Panc1 (cell line): Measurements from ENCODE around the gene CDIP1. TPM values are rescaled to one million over a fixed set of nuclear protein-coding genes. Genes with fewer than 3 reads are reported as not detected.

Experiments
- ATAC-seq: fragments of 200-7000 bp; cut with Tn5 transposase; 2 replicates; pipeline ENCODE4 v1.9.1; 2020; ENCODE audit warnings: mild to moderate bottlenecking, moderate library complexity
- BruUV-seq: library from RNA; stranded (reverse); fragments of 400-500 nt; replicated peaks from 2 replicates; lab custom pipeline; 2021; lab: Mats Ljungman, UMichigan
- CTCF ChIA-PET: fragments of 300-600 bp; sonication (Branson Sonifier 250); formaldehyde crosslinking; loops from one replicate; lab custom pipeline; 2022; ENCODE audit warnings: antibody characterized with exemption; lab: Charles Lee
- POLR2A ChIA-PET: fragments of 300-600 bp; sonication (Branson Sonifier 250); formaldehyde crosslinking; loops from one replicate; lab custom pipeline; 2022; ENCODE audit warnings: antibody characterized with exemption; lab: Charles Lee
- DNase-seq: peaks from one replicate; pipeline ENCODE4 v3.0.0-alpha.2; 2010; ENCODE audit warnings: low read depth, low spot score
- H3K27ac ChIP-seq: 2 replicates; pipeline ENCODE4 v1.5.1; 2011; ENCODE audit warnings: mild to moderate bottlenecking, low read length, inconsistent platforms
- H3K27me3 ChIP-seq: fragments of 200-500 bp; sonication (Bioruptor generic); 2 replicates; pipeline ENCODE4 v1.6.0; 2014; ENCODE audit warnings: low read length, inconsistent platforms; ENCODE audit not compliant: control insufficient read depth, insufficient read depth
- H3K36me3 ChIP-seq: fragments of 200-500 bp; sonication (Bioruptor generic); 2 replicates; pipeline ENCODE4 v1.5.1; 2014; ENCODE audit warnings: inconsistent platforms, mild to moderate bottlenecking, low read length, moderate library complexity; ENCODE audit not compliant: control insufficient read depth, insufficient read depth
- H3K4me1 ChIP-seq: 2 replicates; pipeline ENCODE4 v1.5.1; 2011; ENCODE audit warnings: inconsistent platforms, mild to moderate bottlenecking, low read length, moderate library complexity; ENCODE audit not compliant: control insufficient read depth, insufficient read depth
- H3K4me3 ChIP-seq, 2 experiments: 2 replicates each; pipeline ENCODE4 v1.5.1; 2011 to 2012; ENCODE audit warnings: low read depth in 2 of 2, low read length in 2 of 2, mild to moderate bottlenecking in 2 of 2, inconsistent platforms in 1 of 2, moderate library complexity in 1 of 2
- H3K9me3 ChIP-seq: fragments of 200-500 bp; sonication (Bioruptor generic); 2 replicates; pipeline ENCODE4 v1.5.1; 2014; ENCODE audit warnings: low read depth, mild to moderate bottlenecking, inconsistent platforms, low read length, moderate library complexity; ENCODE audit not compliant: control insufficient read depth, insufficient read depth
- POLR2AphosphoS5 ChIP-seq: IDR thresholded peaks from 2 replicates; pipeline ENCODE4 v1.6.1; 2012; ENCODE audit warnings: mild to moderate bottlenecking, low read depth, low read length, moderate library complexity
- SIN3A ChIP-seq: IDR thresholded peaks from 2 replicates; pipeline ENCODE4 v1.6.1; 2012; ENCODE audit warnings: low read depth, mild to moderate bottlenecking, low read length, moderate library complexity, borderline replicate concordance; ENCODE audit not compliant: insufficient read depth
- TCF7L2 ChIP-seq: IDR thresholded peaks from 2 replicates; pipeline ENCODE4 v1.6.1; 2011; ENCODE audit warnings: mild to moderate bottlenecking, low read depth, low read length, inconsistent platforms
- in situ Hi-C: cut with HindIII; loops from 2 replicates; pipeline ENCODE4 v1.10.0; 2016; ENCODE audit warnings: low sequenced_read_pairs, low pct_unique_long_range_greater_than_20kb
- intact Hi-C: fragments of 100-400 bp; cut with micrococcal nuclease; formaldehyde crosslinking; loops from one replicate; pipeline ENCODE4 v1.10.0; 2022; ENCODE audit not compliant: unreplicated experiment
- total RNA-seq: library from RNA; stranded (reverse); gene quantifications from one replicate; pipeline ENCODE4 v1.2.1, GENCODE V29; 2021; ENCODE audit not compliant: unreplicated experiment
- TF ChIP-seq, protein P1 (sequence below), 2 experiments: IDR thresholded peaks; 2 replicates each; pipeline ENCODE4 v1.6.1; 2011 to 2012; ENCODE audit warnings: low read depth in 2 of 2, control low read depth in 1 of 2, low read length in 1 of 2, mild to moderate bottlenecking in 1 of 2, moderate library complexity in 1 of 2; ENCODE audit not compliant: insufficient read depth in 1 of 2
- TF ChIP-seq, protein P2 (sequence below): fragments of 450-650 bp; IDR thresholded peaks from 2 replicates; pipeline ENCODE4 v1.5.1; 2017; ENCODE audit warnings: mild to moderate bottlenecking

CDIP1 gene
- total RNA-seq, 1 experiment from 2014 or later = 26.8 TPM

DNA sequence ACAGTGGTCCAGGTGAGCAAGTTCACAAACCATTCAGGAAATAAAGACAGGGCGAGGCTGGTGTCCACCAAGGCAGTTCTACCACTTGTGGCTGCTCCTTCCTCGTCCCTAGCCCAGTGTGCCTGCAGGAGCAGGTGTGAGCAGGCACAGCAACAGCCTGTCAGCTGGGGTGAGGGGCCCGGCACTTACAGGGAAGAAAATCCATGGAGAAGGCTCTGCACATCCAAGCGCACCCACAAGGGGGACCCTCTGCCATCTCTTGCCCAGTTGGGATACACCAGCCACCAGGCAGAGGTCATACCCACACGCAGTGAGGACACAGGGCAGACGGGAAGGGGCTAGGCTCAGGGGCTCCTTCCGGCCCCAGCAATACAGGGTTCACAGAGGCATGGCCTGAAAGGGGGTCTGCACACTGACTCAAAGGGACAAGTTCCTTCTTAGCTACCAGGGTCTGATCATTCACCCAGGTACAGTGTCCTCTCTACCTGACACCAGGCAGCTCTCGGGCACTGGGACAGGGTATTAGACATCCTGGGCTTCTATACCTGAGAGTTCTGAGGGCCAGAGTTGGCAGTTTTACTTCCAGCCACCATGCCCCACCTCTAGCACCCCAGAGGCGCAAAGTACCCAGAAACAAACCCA, 27.0 kb downstream of the CDIP1 start:
- ChIA-PET CTCF (interaction anchor here (0.6 to 0.8 kb wide), 3 partner anchors 15 to 105 kb away, joined by 3 to 10 read pairs (median 3); no protein-coding TSS in a partner anchor), POLR2A (no interaction called here)
- Histone ChIP-seq H3K27ac (no peak overlapping the region), H3K4me1 (no peaks in the 10 kb centered on the region), H3K4me3 (no peak overlapping the region), H3K27me3 (no peaks in the 10 kb centered on the region), H3K9me3 (no peaks in the 10 kb centered on the region), H3K36me3 (peaks cover 2% of the 10 kb centered on the region; the same call in 1 of the 2 replicates)
- no peak for DNase-seq
- in situ Hi-C loops = no loop called here
- TSS peak; percentile 81 for BruUV-seq
- peak; percentile 81 for ATAC-seq
- intact Hi-C loops = loop anchor here (5.0 kb wide), 1 partner anchor 36 kb away; no protein-coding TSS in a partner anchor
- TF ChIP-seq, protein P1, sequence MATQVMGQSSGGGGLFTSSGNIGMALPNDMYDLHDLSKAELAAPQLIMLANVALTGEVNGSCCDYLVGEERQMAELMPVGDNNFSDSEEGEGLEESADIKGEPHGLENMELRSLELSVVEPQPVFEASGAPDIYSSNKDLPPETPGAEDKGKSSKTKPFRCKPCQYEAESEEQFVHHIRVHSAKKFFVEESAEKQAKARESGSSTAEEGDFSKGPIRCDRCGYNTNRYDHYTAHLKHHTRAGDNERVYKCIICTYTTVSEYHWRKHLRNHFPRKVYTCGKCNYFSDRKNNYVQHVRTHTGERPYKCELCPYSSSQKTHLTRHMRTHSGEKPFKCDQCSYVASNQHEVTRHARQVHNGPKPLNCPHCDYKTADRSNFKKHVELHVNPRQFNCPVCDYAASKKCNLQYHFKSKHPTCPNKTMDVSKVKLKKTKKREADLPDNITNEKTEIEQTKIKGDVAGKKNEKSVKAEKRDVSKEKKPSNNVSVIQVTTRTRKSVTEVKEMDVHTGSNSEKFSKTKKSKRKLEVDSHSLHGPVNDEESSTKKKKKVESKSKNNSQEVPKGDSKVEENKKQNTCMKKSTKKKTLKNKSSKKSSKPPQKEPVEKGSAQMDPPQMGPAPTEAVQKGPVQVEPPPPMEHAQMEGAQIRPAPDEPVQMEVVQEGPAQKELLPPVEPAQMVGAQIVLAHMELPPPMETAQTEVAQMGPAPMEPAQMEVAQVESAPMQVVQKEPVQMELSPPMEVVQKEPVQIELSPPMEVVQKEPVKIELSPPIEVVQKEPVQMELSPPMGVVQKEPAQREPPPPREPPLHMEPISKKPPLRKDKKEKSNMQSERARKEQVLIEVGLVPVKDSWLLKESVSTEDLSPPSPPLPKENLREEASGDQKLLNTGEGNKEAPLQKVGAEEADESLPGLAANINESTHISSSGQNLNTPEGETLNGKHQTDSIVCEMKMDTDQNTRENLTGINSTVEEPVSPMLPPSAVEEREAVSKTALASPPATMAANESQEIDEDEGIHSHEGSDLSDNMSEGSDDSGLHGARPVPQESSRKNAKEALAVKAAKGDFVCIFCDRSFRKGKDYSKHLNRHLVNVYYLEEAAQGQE (IDR thresholded peaks at IDR 0.05; ENCODE audit: insufficient read depth in 1 of 2, low read depth in 2 of 2, low read length in 1 of 2) = no peak
- TF ChIP-seq, protein P2, sequence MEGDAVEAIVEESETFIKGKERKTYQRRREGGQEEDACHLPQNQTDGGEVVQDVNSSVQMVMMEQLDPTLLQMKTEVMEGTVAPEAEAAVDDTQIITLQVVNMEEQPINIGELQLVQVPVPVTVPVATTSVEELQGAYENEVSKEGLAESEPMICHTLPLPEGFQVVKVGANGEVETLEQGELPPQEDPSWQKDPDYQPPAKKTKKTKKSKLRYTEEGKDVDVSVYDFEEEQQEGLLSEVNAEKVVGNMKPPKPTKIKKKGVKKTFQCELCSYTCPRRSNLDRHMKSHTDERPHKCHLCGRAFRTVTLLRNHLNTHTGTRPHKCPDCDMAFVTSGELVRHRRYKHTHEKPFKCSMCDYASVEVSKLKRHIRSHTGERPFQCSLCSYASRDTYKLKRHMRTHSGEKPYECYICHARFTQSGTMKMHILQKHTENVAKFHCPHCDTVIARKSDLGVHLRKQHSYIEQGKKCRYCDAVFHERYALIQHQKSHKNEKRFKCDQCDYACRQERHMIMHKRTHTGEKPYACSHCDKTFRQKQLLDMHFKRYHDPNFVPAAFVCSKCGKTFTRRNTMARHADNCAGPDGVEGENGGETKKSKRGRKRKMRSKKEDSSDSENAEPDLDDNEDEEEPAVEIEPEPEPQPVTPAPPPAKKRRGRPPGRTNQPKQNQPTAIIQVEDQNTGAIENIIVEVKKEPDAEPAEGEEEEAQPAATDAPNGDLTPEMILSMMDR = peak; percentile 81

DNA sequence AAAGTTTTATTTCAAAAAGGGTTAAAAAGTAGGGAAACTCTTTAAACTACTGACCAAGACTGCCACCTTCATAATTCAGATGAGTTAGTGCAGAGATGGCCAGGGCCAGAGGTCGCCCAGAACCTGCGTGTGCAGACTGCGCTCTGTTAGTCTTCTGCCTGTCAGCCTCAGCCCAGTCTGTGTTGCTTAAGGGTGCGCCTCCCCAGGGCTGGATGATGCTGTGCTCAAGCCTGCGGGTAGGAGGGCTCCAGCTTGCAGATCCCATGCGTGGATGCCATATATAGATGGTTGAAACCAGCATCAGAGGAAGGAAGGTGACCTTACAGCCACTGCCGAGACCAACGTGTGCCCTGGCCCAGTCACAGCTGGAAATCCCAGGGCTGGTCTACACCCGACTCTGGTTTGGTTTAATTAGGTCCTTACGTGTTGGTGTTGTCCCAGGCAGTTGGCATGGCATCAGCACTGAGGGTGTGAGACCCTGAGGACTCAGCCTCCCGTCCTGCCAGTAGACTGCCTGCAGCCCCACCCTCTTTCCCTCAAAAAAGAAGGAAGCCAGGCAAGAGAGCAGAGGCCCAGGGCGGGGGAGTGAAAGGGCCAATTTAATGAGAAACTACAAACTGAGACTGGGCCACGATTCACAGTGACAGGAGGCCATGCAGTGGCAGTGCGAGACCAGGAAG, 27.7 kb downstream of the CDIP1 start:
- Histone ChIP-seq H3K27ac (no peak overlapping the region), H3K36me3 (peaks cover 2% of the 10 kb centered on the region; the same call in 1 of the 2 replicates), H3K9me3 (no peaks in the 10 kb centered on the region), H3K27me3 (no peaks in the 10 kb centered on the region), H3K4me1 (no peaks in the 10 kb centered on the region), H3K4me3 (no peak overlapping the region)
- no TSS peak for BruUV-seq
- ATAC-seq = no peak
- in situ Hi-C loops = no loop called here
- ChIA-PET CTCF (interaction anchor here (0.6 kb wide), 1 partner anchor 23 kb away, joined by 10 read pairs; no protein-coding TSS in a partner anchor), POLR2A (no interaction called here)
- DNase-seq = no peak
- TF ChIP-seq SIN3A (no peak), TCF7L2 (no peak), POLR2AphosphoS5 (no peak)
- TF ChIP-seq, protein P1 (IDR thresholded peaks at IDR 0.05; ENCODE audit: insufficient read depth in 1 of 2, low read depth in 2 of 2, low read length in 1 of 2) = no peak
- TF ChIP-seq, protein P2 = no peak
- intact Hi-C loops = loop anchor here (5.0 kb wide), 1 partner anchor 36 kb away; no protein-coding TSS in a partner anchor
